ENCODE data around the gene FGF1. TPM values are rescaled to one million over a fixed set of nuclear protein-coding genes. Genes with fewer than 3 reads are reported as not detected.

Gene FGF1
- total RNA-seq, 1 experiment from 2014 or later = 3.2 TPM

GRCh38 chr5:142613271-142613671 lies 72.6 kb downstream of the FGF1 start:
- no peak overlapping the region for H2BK15ac ChIP-seq (ENCODE audit: low read depth, low read length)
- H3K9ac ChIP-seq (ENCODE audit: extremely low read depth, insufficient read length, low read length) = no peak overlapping the region
- H2BK20ac ChIP-seq (ENCODE audit: low read depth, low read length, poor library complexity, severe bottlenecking) = no peak overlapping the region
- no peaks in the 10 kb centered on the region for H3K9me3 Mint-ChIP-seq
- no peaks in the 10 kb centered on the region for H3K23me2 ChIP-seq (ENCODE audit: insufficient read length, low read depth, low read length, poor library complexity, severe bottlenecking)
- no peak overlapping the region for H2AK5ac ChIP-seq (ENCODE audit: insufficient read length, low read length)
- no peak overlapping the region for H3K4me2 ChIP-seq (ENCODE audit: insufficient read depth, insufficient read length, low read length)
- WGBS (ENCODE audit: extremely low coverage, insufficient read length, low lambda C conversion rate) = no CpG with 5 or more reads among the region's 9 CpGs
- H2BK5ac ChIP-seq (ENCODE audit: insufficient read length, low read length) = no peak overlapping the region
- H3K36me3 Mint-ChIP-seq (ENCODE audit: insufficient read depth in 1 of 3, low read depth in 3 of 3) = no peaks in the 10 kb centered on the region
- no peak overlapping the region for H2BK12ac ChIP-seq (ENCODE audit: insufficient read length, low read depth, low read length)
- no peak overlapping the region for H3K27ac Mint-ChIP-seq
- H2BK120ac ChIP-seq (ENCODE audit: low read depth, low read length, poor library complexity, severe bottlenecking) = no peak overlapping the region
- no peaks in the 10 kb centered on the region for H3K27me3 Mint-ChIP-seq (ENCODE audit: low read depth)
- no peak overlapping the region for H4K5ac ChIP-seq (ENCODE audit: insufficient read length, low read depth, low read length)
- H3K9me3 ChIP-seq (ENCODE audit: control insufficient read depth, low read depth, low read length) = no peaks in the 10 kb centered on the region
- no peaks in the 10 kb centered on the region for H3K27me3 ChIP-seq (ENCODE audit: insufficient read depth, low read length)
- H3K27ac ChIP-seq (ENCODE audit: insufficient read length, low read depth, low read length) = no peak overlapping the region
- H2AFZ ChIP-seq (ENCODE audit: low read length) = no peak overlapping the region
- no peaks in the 10 kb centered on the region for H4K20me1 ChIP-seq (ENCODE audit: control insufficient read depth, insufficient read depth, insufficient read length)
- TF ChIP-seq CTCF (conservative IDR thresholded peaks at IDR 0.05) = no peak
- H3K14ac ChIP-seq (ENCODE audit: insufficient read depth, low read length) = no peak overlapping the region
- no peaks in the 10 kb centered on the region for H3K79me2 ChIP-seq (ENCODE audit: insufficient read depth, low read length)
- H3K4ac ChIP-seq (ENCODE audit: low read depth, low read length) = no peak overlapping the region
- no peak overlapping the region for H3K56ac ChIP-seq (ENCODE audit: insufficient read length, low read depth, low read length)
- no peak overlapping the region for H3K4me3 Mint-ChIP-seq
- peaks cover 4 to 10% of the 10 kb centered on the region in 2 experiments; a peak in 3 of 4 replicates for H3K4me1 Mint-ChIP-seq
- H3K4me1 ChIP-seq (ENCODE audit: insufficient read depth, low read length) = no peaks in the 10 kb centered on the region
- no peak for DNase-seq
- no peak overlapping the region for H3K18ac ChIP-seq (ENCODE audit: insufficient read length, low read depth, low read length)
- H3K23ac ChIP-seq (ENCODE audit: insufficient read length, low read depth, low read length) = no peak overlapping the region
- H3T11ph ChIP-seq (ENCODE audit: low read length) = no peak overlapping the region
- H3K79me1 ChIP-seq (ENCODE audit: insufficient read depth, low read depth, low read length, poor library complexity, severe bottlenecking) = no peaks in the 10 kb centered on the region
- H4K91ac ChIP-seq (ENCODE audit: insufficient read length, low read depth, low read length) = no peak overlapping the region
- no peak overlapping the region for H4K8ac ChIP-seq (replicated peaks; ENCODE audit: insufficient read length, low read depth, low read length)
